Measurements from ENCODE around the gene DENND6B. TPM values are rescaled to one million over a fixed set of nuclear protein-coding genes. Genes with fewer than 3 reads are reported as not detected.

Gene DENND6B
- total RNA-seq, 1 donor from 2014 or later: 1.2 TPM

GRCh38 chr22:50320116-50320515 is 6.7 kb downstream of the DENND6B start:
- intact Hi-C loops (cut with micrococcal nuclease): no loop called here
- H3K4me1 ChIP-seq: no peaks in the 10 kb centered on the region
- no peak overlapping the region for H3K4me3 ChIP-seq
- DNase-seq: no peak
- H3K27ac ChIP-seq (replicated peaks): no peak overlapping the region
- no peaks in the 10 kb centered on the region for H3K27me3 ChIP-seq (ENCODE audit: low read depth)
- no peak for TF ChIP-seq CTCF (IDR thresholded peaks at IDR 0.05; ENCODE audit: borderline replicate concordance)
- H3K9me3 ChIP-seq (replicated peaks): no peaks in the 10 kb centered on the region
- no peaks in the 10 kb centered on the region for H3K36me3 ChIP-seq

- peaks cover 5% of the 10 kb centered on the region for H3K4me1 ChIP-seq
- no peak for DNase-seq
- no peak overlapping the region for H3K4me3 ChIP-seq
- H3K36me3 ChIP-seq: no peaks in the 10 kb centered on the region
- TF ChIP-seq CTCF (IDR thresholded peaks at IDR 0.05; ENCODE audit: borderline replicate concordance): no peak
- intact Hi-C loops (cut with micrococcal nuclease): no loop called here
- no peaks in the 10 kb centered on the region for H3K9me3 ChIP-seq (replicated peaks)
- H3K27me3 ChIP-seq (ENCODE audit: low read depth): no peaks in the 10 kb centered on the region
- H3K27ac ChIP-seq (replicated peaks): no peak overlapping the region
These were observed 7.3 kb downstream of the DENND6B start for GRCh38 chr22:50319503-50319951.

GRCh38 chr22:50318698-50319411 is 8.0 kb downstream of the DENND6B start:
- H3K27ac ChIP-seq (replicated peaks): no peak overlapping the region
- no peaks in the 10 kb centered on the region for H3K27me3 ChIP-seq (ENCODE audit: low read depth)
- no peaks in the 10 kb centered on the region for H3K9me3 ChIP-seq (replicated peaks)
- no peak for DNase-seq
- intact Hi-C loops (cut with micrococcal nuclease): no loop called here
- no peak overlapping the region for H3K4me3 ChIP-seq
- TF ChIP-seq CTCF (IDR thresholded peaks at IDR 0.05; ENCODE audit: borderline replicate concordance): no peak
- H3K4me1 ChIP-seq: peaks cover 12% of the 10 kb centered on the region
- no peaks in the 10 kb centered on the region for H3K36me3 ChIP-seq

- Histone ChIP-seq H3K4me1 (peaks cover 13% of the 10 kb centered on the region), H3K36me3 (no peaks in the 10 kb centered on the region), H3K9me3 (replicated peaks) (no peaks in the 10 kb centered on the region), H3K27me3 (ENCODE audit: low read depth) (no peaks in the 10 kb centered on the region), H3K27ac (replicated peaks) (no peak overlapping the region), H3K4me3 (no peak overlapping the region)
- TF ChIP-seq CTCF (IDR thresholded peaks at IDR 0.05; ENCODE audit: borderline replicate concordance): no peak
- no peak for DNase-seq
- intact Hi-C loops (cut with micrococcal nuclease): no loop called here
These were observed 8.5 kb downstream of the DENND6B start for GRCh38 chr22:50318356-50318697.

GRCh38 chr22:50317674-50318073 is 9.1 kb downstream of the DENND6B start:
- no peak overlapping the region for H3K27ac ChIP-seq (replicated peaks)
- H3K4me3 ChIP-seq: no peak overlapping the region
- H3K27me3 ChIP-seq (ENCODE audit: low read depth): no peaks in the 10 kb centered on the region
- no peak for DNase-seq
- H3K9me3 ChIP-seq (replicated peaks): no peaks in the 10 kb centered on the region
- H3K36me3 ChIP-seq: no peaks in the 10 kb centered on the region
- no peak for TF ChIP-seq CTCF (IDR thresholded peaks at IDR 0.05; ENCODE audit: borderline replicate concordance)
- H3K4me1 ChIP-seq: peaks cover 13% of the 10 kb centered on the region
- intact Hi-C loops (cut with micrococcal nuclease): no loop called here

Data from left ventricle myocardium inferior (tissue), 1 donor.